Endothelial cell of umbilical vein (primary cell): ENCODE results near the gene NDUFA13. TPM values are rescaled to one million over a fixed set of nuclear protein-coding genes. Genes with fewer than 3 reads are reported as not detected.

Experiments
- BruUV-seq: library from RNA; stranded (reverse); fragments of 400-500 nt; replicated peaks from 2 replicates; lab custom pipeline; 2021; lab: Mats Ljungman, UMichigan
- CTCF ChIA-PET: fragments of 300-600, 350-600 bp; sonication (Branson Sonifier 250); formaldehyde crosslinking; loops from one replicate; lab custom pipeline; 2021; ENCODE audit warnings: antibody characterized with exemption, inconsistent platforms; lab: Charles Lee
- POLR2A ChIA-PET: fragments of 300-600, 350-600 bp; sonication (Branson Sonifier 250); formaldehyde crosslinking; loops from one replicate; lab custom pipeline; 2021; ENCODE audit warnings: antibody characterized with exemption, inconsistent platforms; lab: Charles Lee
- DNase-seq: peaks from one replicate; pipeline ENCODE4 v3.0.0-alpha.2; 2011; ENCODE audit warnings: low read depth, low spot score
- FAIRE-seq: peaks from 2 replicates; lab custom pipeline; 2011; peaks lifted over from hg19 to GRCh38; lab: Jason Lieb, UNC
- H2AFZ ChIP-seq: 2 replicates; pipeline ENCODE4 v1.6.0; 2012; ENCODE audit warnings: low read depth, low read length, control low read depth, inconsistent platforms
- H3K27ac ChIP-seq: 2 replicates; pipeline ENCODE4 v1.5.1; 2011; ENCODE audit warnings: low read depth, mild to moderate bottlenecking, control low read depth, low read length, moderate library complexity; ENCODE audit not compliant: insufficient read depth
- H3K27me3 ChIP-seq, 2 experiments: 2 replicates each; pipeline versions ENCODE4 v1.6.0 to v1.6.1; 2011; ENCODE audit warnings: low read length in 2 of 2, mixed read lengths in 1 of 2; ENCODE audit not compliant: control insufficient read depth in 2 of 2, insufficient read depth in 2 of 2
- H3K36me3 ChIP-seq, 2 experiments: 2 replicates in 1 of 2; 3 replicates in 1 of 2; pipeline ENCODE4 v1.5.1; 2011; ENCODE audit warnings: low read length in 2 of 2, mild to moderate bottlenecking in 1 of 2, moderate library complexity in 1 of 2; ENCODE audit not compliant: control insufficient read depth in 2 of 2, insufficient read depth in 2 of 2; ENCODE audit errors: extremely low read depth in 1 of 2
- H3K4me1 ChIP-seq: 3 replicates; pipeline ENCODE4 v1.5.1; 2011; ENCODE audit warnings: mild to moderate bottlenecking, low read length; ENCODE audit not compliant: control insufficient read depth, insufficient read depth; ENCODE audit errors: extremely low read depth
- H3K4me2 ChIP-seq: 2 replicates; pipeline ENCODE4 v1.6.1; 2011; ENCODE audit warnings: low read length, control low read depth, mixed read lengths; ENCODE audit not compliant: insufficient read depth
- H3K4me3 ChIP-seq, 3 experiments: fragments of 200-600 bp in 1 of 3; sonication (generic), shearing (Covaris generic) in 1 of 3; replicated peaks in 1 of 3; 2 replicates each; pipeline ENCODE4 v1.5.1; 2011 to 2016; ENCODE audit warnings: control low read depth in 3 of 3, low read length in 3 of 3, mild to moderate bottlenecking in 2 of 3, inconsistent platforms in 1 of 3, low read depth in 1 of 3, moderate library complexity in 1 of 3; ENCODE audit not compliant: insufficient read depth in 1 of 3
- H3K79me2 ChIP-seq: 2 replicates; pipeline ENCODE4 v1.6.0; 2012; ENCODE audit warnings: low read length, inconsistent platforms; ENCODE audit not compliant: control insufficient read depth, insufficient read depth
- H3K9ac ChIP-seq: replicated peaks from 2 replicates; pipeline ENCODE3; 2011; ENCODE audit warnings: low read length, control low read depth; ENCODE audit not compliant: insufficient read depth; ENCODE audit errors: extremely low read depth
- H3K9me1 ChIP-seq: replicated peaks from 3 replicates; pipeline ENCODE4 v1.6.0; 2011; ENCODE audit warnings: mild to moderate bottlenecking, low read length; ENCODE audit not compliant: control insufficient read depth, insufficient read depth; ENCODE audit errors: extremely low read depth
- H3K9me3 ChIP-seq: replicated peaks from 2 replicates; pipeline ENCODE4 v1.5.1; 2012; ENCODE audit warnings: low read length, inconsistent platforms; ENCODE audit not compliant: control insufficient read depth, insufficient read depth
- H4K20me1 ChIP-seq: replicated peaks from 2 replicates; pipeline ENCODE3; 2011; ENCODE audit warnings: mild to moderate bottlenecking, low read length; ENCODE audit not compliant: control insufficient read depth, insufficient read depth; ENCODE audit errors: extremely low read depth
- CTCF ChIP-seq, 2 donors: IDR thresholded peaks; 1 replicate in 1 of 2; 2 replicates in 1 of 2; pipeline ENCODE4 v1.5.1; 2011; ENCODE audit warnings: low read length in 2 of 2, mild to moderate bottlenecking in 2 of 2, moderate library complexity in 2 of 2, control low read depth in 1 of 2, inconsistent platforms in 1 of 2, low read depth in 1 of 2; ENCODE audit not compliant: insufficient read depth in 1 of 2; ENCODE audit errors: extremely low read depth in 1 of 2
- EZH2 ChIP-seq: IDR thresholded peaks from 2 replicates; pipeline ENCODE4 v1.6.1; 2012; ENCODE audit warnings: borderline replicate concordance, low read depth, mild to moderate bottlenecking, moderate library complexity, low read length, inconsistent platforms; ENCODE audit not compliant: severe bottlenecking
- FOS ChIP-seq: IDR thresholded peaks from 2 replicates; pipeline ENCODE4 v1.6.1; 2011; ENCODE audit warnings: mild to moderate bottlenecking, low read length, moderate library complexity, borderline replicate concordance; ENCODE audit not compliant: insufficient read depth
- JUN ChIP-seq: IDR thresholded peaks from 2 replicates; pipeline ENCODE4 v1.6.1; 2011; ENCODE audit warnings: borderline replicate concordance, low read depth; ENCODE audit not compliant: insufficient read length, insufficient read depth
- POLR2AphosphoS5 ChIP-seq: IDR thresholded peaks from 2 replicates; pipeline ENCODE4 v1.6.1; 2012; ENCODE audit warnings: low read depth, mild to moderate bottlenecking, control low read depth, low read length, moderate library complexity; ENCODE audit not compliant: insufficient read depth
- dilution Hi-C: fragments of 300-500 bp; cut with MboI; formaldehyde crosslinking; loops from one replicate; pipeline ENCODE4 v1.15.0; 2019; ENCODE audit warnings: low sequenced_read_pairs; ENCODE audit not compliant: extremely low pct_ligation_motif_present
- intact Hi-C: fragments of 100-400 bp; cut with micrococcal nuclease; formaldehyde crosslinking; loops from one replicate; pipeline ENCODE4 v1.10.0; 2022
- polyA plus RNA-seq, 4 experiments: library from polyadenylated mRNA; depleted of rRNA in 3 of 4; stranded (reverse) in 3 of 4; unstranded in 1 of 4; fragments of >200 nt; gene quantifications; 2 replicates each; pipeline versions ENCODE4 v1.2.1 to v1.2.3, GENCODE V29; 2011 to 2012; ENCODE audit warnings: missing spikeins in 1 of 4
- total RNA-seq: library from RNA; stranded (reverse); gene quantifications from 2 replicates; pipeline ENCODE4 v1.2.3, GENCODE V29; 2021

The NDUFA13 gene
- total and polyA plus RNA-seq, 2 donors (not counting 3 experiments of a cell fraction or from before 2014, with no cell fraction given): 246 to 799 TPM

GRCh38 chr19:19544954-19545591 lies 29.0 kb downstream of the NDUFA13 start:
- Histone ChIP-seq H4K20me1 (no peaks in the 10 kb centered on the region), H3K4me3 (no peak overlapping the region), H3K9me1 (no peaks in the 10 kb centered on the region), H3K9ac (no peak overlapping the region), H3K79me2 (no peaks in the 10 kb centered on the region), H3K4me1 (no peaks in the 10 kb centered on the region), H3K27me3 (peaks cover 6% of the 10 kb centered on the region in 2 experiments), H3K36me3 (no peaks in the 10 kb centered on the region), H3K4me2 (no peak overlapping the region), H2AFZ (no peak overlapping the region), H3K27ac (no peak overlapping the region), H3K9me3 (no peaks in the 10 kb centered on the region)
- TF ChIP-seq JUN: no peak
- no peak for TF ChIP-seq POLR2AphosphoS5
- no peak for TF ChIP-seq EZH2
- no peak for TF ChIP-seq CTCF (IDR thresholded peaks at IDR 0.05; ENCODE audit: extremely low read depth in 1 of 2, insufficient read depth in 1 of 2, low read depth in 1 of 2, low read length in 2 of 2)
- TF ChIP-seq FOS: no peak
- dilution Hi-C loops (no loop called here), intact Hi-C loops (no loop called here)
- ChIA-PET CTCF (interaction anchor here (3.2 kb wide), 1 partner anchor 8 kb away, joined by 12 read pairs; no protein-coding TSS in a partner anchor), POLR2A (no interaction called here)
- FAIRE-seq (no peak), DNase-seq (no peak)
- no TSS peak for BruUV-seq
